Muscle layer of colon (tissue), 2 donors: Measurements from ENCODE around the gene SRRM3.
"Not testable (repeated sequence)": the region's sequence is repeated elsewhere in the genome, so short reads cannot be mapped to it uniquely, and the experiment has no call there.

ENCODE experiments used
- H3K27ac ChIP-seq: one replicate; pipeline ENCODE4 v1.7.0; 2013; ENCODE audit warnings: low read depth, mild to moderate bottlenecking, low read length, moderate library complexity
- H3K27me3 ChIP-seq, 2 donors: one replicate each; pipeline ENCODE4 v1.7.0; 2013; ENCODE audit warnings: low read length in 2 of 2, mild to moderate bottlenecking in 2 of 2; ENCODE audit not compliant: insufficient read depth in 2 of 2, control insufficient read depth in 1 of 2
- H3K36me3 ChIP-seq: one replicate; pipeline ENCODE4 v1.7.0; 2013; ENCODE audit warnings: mild to moderate bottlenecking, low read length; ENCODE audit not compliant: insufficient read depth
- H3K4me1 ChIP-seq: one replicate; pipeline ENCODE4 v1.7.0; 2013; ENCODE audit warnings: mild to moderate bottlenecking, low read length; ENCODE audit not compliant: insufficient read depth
- H3K4me3 ChIP-seq, 2 donors: one replicate each; pipeline ENCODE4 v1.7.0; 2013; ENCODE audit warnings: low read length in 2 of 2, low read depth in 1 of 2, mild to moderate bottlenecking in 1 of 2, moderate library complexity in 1 of 2
- H3K9ac ChIP-seq: one replicate; pipeline ENCODE4 v1.7.0; 2013; ENCODE audit warnings: low read length
- H3K9me3 ChIP-seq: one replicate; pipeline ENCODE4 v1.7.0; 2013; ENCODE audit warnings: mild to moderate bottlenecking, low read length
- donor health status: abdominal sarcoma.
- donor health status: Adenocarcinoma of cecum.

SRRM3 gene

GRCh38 chr7:76165973-76166403 is 35.7 kb upstream of the SRRM3 start:
- Histone ChIP-seq H3K9ac (no peak overlapping the region), H3K36me3 (no peaks in the 10 kb centered on the region), H3K27me3 (no peaks in the 10 kb centered on the region), H3K9me3 (no peaks in the 10 kb centered on the region), H3K4me3 (peak overlapping the region; percentile 56 to 70), H3K4me1 (no peaks in the 10 kb centered on the region), H3K27ac (peak overlapping the region; percentile 55)

GRCh38 chr7:76166404-76167255 is 35.1 kb upstream of the SRRM3 start:
- Histone ChIP-seq H3K27me3 (no peaks in the 10 kb centered on the region), H3K27ac (peak overlapping the region; percentile 55), H3K4me3 (peak overlapping the region; percentile 56 to 70), H3K4me1 (no peaks in the 10 kb centered on the region), H3K36me3 (no peaks in the 10 kb centered on the region), H3K9me3 (no peaks in the 10 kb centered on the region), H3K9ac (no peak overlapping the region)

- Histone ChIP-seq H3K9ac (no peak overlapping the region), H3K4me3 (no peak overlapping the region), H3K36me3 (no peaks in the 10 kb centered on the region), H3K9me3 (no peaks in the 10 kb centered on the region), H3K27me3 (no peaks in the 10 kb centered on the region), H3K27ac (no peak overlapping the region), H3K4me1 (no peaks in the 10 kb centered on the region)
These were observed 28.0 kb upstream of the SRRM3 start for GRCh38 chr7:76173566-76174205.

GRCh38 chr7:76176951-76177350 is 24.7 kb upstream of the SRRM3 start:
- H3K9ac ChIP-seq, H3K4me3 ChIP-seq, H3K9me3 ChIP-seq, H3K4me1 ChIP-seq, H3K36me3 ChIP-seq, H3K27ac ChIP-seq, H3K27me3 ChIP-seq: not testable (repeated sequence)

- Histone ChIP-seq H3K9me3 (no peaks in the 10 kb centered on the region), H3K27ac (no peak overlapping the region), H3K27me3 (no peaks in the 10 kb centered on the region), H3K4me1 (no peaks in the 10 kb centered on the region), H3K9ac (no peak overlapping the region), H3K36me3 (no peaks in the 10 kb centered on the region), H3K4me3 (no peak overlapping the region)
These were observed 22.0 kb upstream of the SRRM3 start for GRCh38 chr7:76179686-76180085.

- H3K27ac ChIP-seq, result no peak overlapping the region
These were observed 19.3 kb upstream of the SRRM3 start for GRCh38 chr7:76182225-76182960.

GRCh38 chr7:76185187-76185896 is 16.4 kb upstream of the SRRM3 start:
- no peak overlapping the region for H3K27ac ChIP-seq
- H3K27me3 ChIP-seq, result peaks cover 0 to 4% of the 10 kb centered on the region in 2 donors
- no peak overlapping the region for H3K9ac ChIP-seq
- H3K4me3 ChIP-seq, result no peak overlapping the region
- H3K4me1 ChIP-seq, result no peaks in the 10 kb centered on the region
- no peaks in the 10 kb centered on the region for H3K9me3 ChIP-seq
- H3K36me3 ChIP-seq, result no peaks in the 10 kb centered on the region

More at GRCh38 chr7:76182225-76182960, 19.3 kb upstream of the SRRM3 start:
- Histone ChIP-seq H3K4me1 (no peaks in the 10 kb centered on the region), H3K9ac (no peak overlapping the region), H3K36me3 (no peaks in the 10 kb centered on the region), H3K27me3 (peaks cover 0 to 4% of the 10 kb centered on the region in 2 donors), H3K4me3 (no peak overlapping the region), H3K9me3 (no peaks in the 10 kb centered on the region)

- H3K36me3 ChIP-seq, result no peaks in the 10 kb centered on the region
- no peak overlapping the region for H3K4me3 ChIP-seq
- peaks cover 0 to 4% of the 10 kb centered on the region in 2 donors for H3K27me3 ChIP-seq
- no peak overlapping the region for H3K27ac ChIP-seq
- no peaks in the 10 kb centered on the region for H3K4me1 ChIP-seq
- H3K9ac ChIP-seq, result no peak overlapping the region
- H3K9me3 ChIP-seq, result no peaks in the 10 kb centered on the region
These were observed 14.4 kb upstream of the SRRM3 start for GRCh38 chr7:76187272-76187671.

GRCh38 chr7:76189276-76189675 is 12.4 kb upstream of the SRRM3 start:
- Histone ChIP-seq H3K4me1 (no peaks in the 10 kb centered on the region), H3K36me3 (no peaks in the 10 kb centered on the region), H3K27ac (no peak overlapping the region), H3K9me3 (no peaks in the 10 kb centered on the region), H3K4me3 (no peak overlapping the region), H3K27me3 (peaks cover 0 to 11% of the 10 kb centered on the region in 2 donors), H3K9ac (no peak overlapping the region)

GRCh38 chr7:76191783-76192240 is 9.9 kb upstream of the SRRM3 start:
- no peaks in the 10 kb centered on the region for H3K9me3 ChIP-seq
- H3K9ac ChIP-seq, result no peak overlapping the region
- H3K27ac ChIP-seq, result no peak overlapping the region
- no peak overlapping the region for H3K4me3 ChIP-seq
- H3K4me1 ChIP-seq, result no peaks in the 10 kb centered on the region
- H3K27me3 ChIP-seq, result peaks cover 0 to 7% of the 10 kb centered on the region in 2 donors
- H3K36me3 ChIP-seq, result no peaks in the 10 kb centered on the region

- no peaks in the 10 kb centered on the region for H3K4me1 ChIP-seq
- H3K4me3 ChIP-seq, result no peak overlapping the region
These were observed 8.2 kb upstream of the SRRM3 start for GRCh38 chr7:76193466-76193865.

More at GRCh38 chr7:76193466-76193865, 8.2 kb upstream of the SRRM3 start:
- Histone ChIP-seq H3K9me3 (no peaks in the 10 kb centered on the region), H3K27ac (no peak overlapping the region), H3K9ac (no peak overlapping the region), H3K36me3 (no peaks in the 10 kb centered on the region), H3K27me3 (peaks cover 0 to 7% of the 10 kb centered on the region in 2 donors)
